HepG2 (cell line): ENCODE data around the gene GFOD1. TPM values are rescaled to one million over a fixed set of nuclear protein-coding genes. Genes with fewer than 3 reads are reported as not detected.

Experiments
- ATAC-seq: fragments of 200-7000 bp; cut with Tn5 transposase; 3 replicates; pipeline ENCODE4 v1.9.1; 2020; ENCODE audit warnings: mild to moderate bottlenecking, moderate library complexity
- BruUV-seq: library from RNA; stranded (reverse); fragments of 400-500 nt; replicated peaks from 2 replicates; lab custom pipeline; 2021; lab: Mats Ljungman, UMichigan
- CTCF ChIA-PET: fragments of 300-600 bp; formaldehyde crosslinking; extraction: SDS; loops from one replicate; lab custom pipeline; 2021; ENCODE audit warnings: low total read pairs, inconsistent platforms, low intra/inter-chr PET ratio; lab: Yijun Ruan, JAX
- POLR2A ChIA-PET: fragments of 350-600 bp; sonication (Branson Sonifier 250); formaldehyde crosslinking; loops from one replicate; lab custom pipeline; 2020; ENCODE audit warnings: antibody characterized with exemption, inconsistent platforms; lab: Yijun Ruan, JAX
- DNase-seq: peaks from one replicate; pipeline ENCODE4 v3.0.0-alpha.2; 2015; ENCODE audit warnings: low spot score
- FAIRE-seq: peaks from 3 replicates; lab custom pipeline; 2011; peaks lifted over from hg19 to GRCh38; lab: Jason Lieb, UNC
- H2AFZ ChIP-seq: one replicate; pipeline ENCODE4 v1.6.1; 2011; ENCODE audit warnings: low read length, inconsistent platforms
- H3K27ac ChIP-seq: fragments of 300-600 bp; 3 replicates; pipeline ENCODE4 v1.8.0; 2011; ENCODE audit warnings: mixed run types, mild to moderate bottlenecking, mixed read lengths, low read length, inconsistent platforms; ENCODE audit not compliant: insufficient read depth; ENCODE audit errors: extremely low read length
- H3K27me3 ChIP-seq, 2 experiments: fragments of 200-600 bp in 1 of 2; 2 replicates in 1 of 2; 3 replicates in 1 of 2; pipeline versions ENCODE4 v1.6.0 to v1.8.0; 2011; ENCODE audit warnings: low read length in 2 of 2, mild to moderate bottlenecking in 2 of 2, moderate library complexity in 2 of 2, inconsistent platforms in 1 of 2; ENCODE audit not compliant: insufficient read depth in 2 of 2, control insufficient read depth in 1 of 2
- H3K36me3 ChIP-seq, 2 experiments: fragments of 200-600 bp in 1 of 2; replicated peaks in 1 of 2; 2 replicates in 1 of 2; 3 replicates in 1 of 2; pipeline versions ENCODE4 v1.5.1 to v1.8.0; 2011; ENCODE audit warnings: low read length in 2 of 2, inconsistent platforms in 1 of 2; ENCODE audit not compliant: insufficient read depth in 2 of 2, control insufficient read depth in 1 of 2
- H3K4me1 ChIP-seq: 2 replicates; pipeline ENCODE4 v1.5.1; 2012; ENCODE audit warnings: low read length, inconsistent platforms; ENCODE audit not compliant: insufficient read depth
- H3K4me2 ChIP-seq: 2 replicates; pipeline ENCODE4 v1.6.0; 2011; ENCODE audit warnings: low read depth, low read length, inconsistent platforms
- H3K4me3 ChIP-seq, 3 experiments: fragments of 200-600 bp in 1 of 3; sonication (generic), shearing (Covaris generic) in 1 of 3; replicated peaks in 1 of 3; 2 replicates each; pipeline ENCODE4 v1.5.1; 2011 to 2016; ENCODE audit warnings: low read length in 3 of 3, inconsistent platforms in 2 of 3, low read depth in 2 of 3, mild to moderate bottlenecking in 2 of 3, control low read depth in 1 of 3, mixed read lengths in 1 of 3; ENCODE audit not compliant: insufficient read depth in 1 of 3
- H3K79me2 ChIP-seq: one replicate; pipeline ENCODE4 v1.6.1; 2011; ENCODE audit warnings: low read length, inconsistent platforms; ENCODE audit not compliant: insufficient read depth
- H3K9ac ChIP-seq: 2 replicates; pipeline ENCODE4 v1.6.0; 2011; ENCODE audit warnings: mild to moderate bottlenecking, low read depth, low read length, inconsistent platforms; ENCODE audit not compliant: insufficient read depth
- H3K9me3 ChIP-seq: 2 replicates; pipeline ENCODE4 v1.5.1; 2012; ENCODE audit warnings: mild to moderate bottlenecking, low read length
- H4K20me1 ChIP-seq: 2 replicates; pipeline ENCODE4 v1.6.0; 2011; ENCODE audit warnings: inconsistent platforms, mild to moderate bottlenecking, low read length, moderate library complexity; ENCODE audit not compliant: insufficient read depth
- ATF7 ChIP-seq, 2 experiments: fragments of 450-650 bp in 1 of 2; sonication (generic) in 1 of 2; formaldehyde crosslinking in 1 of 2; IDR thresholded peaks; 2 replicates each; pipeline versions ENCODE4 v1.4.0 to v1.6.1; 2016 to 2020; ENCODE audit warnings: antibody characterized with exemption in 1 of 2, mild to moderate bottlenecking in 1 of 2, missing genetic modification reagents in 1 of 2
- ZNF747 ChIP-seq: sonication (generic); formaldehyde crosslinking; IDR thresholded peaks from 2 replicates; pipeline ENCODE4 v1.8.1; 2023; ENCODE audit warnings: missing genetic modification reagents, mild to moderate bottlenecking, borderline replicate concordance
- WGBS: methylation state at CpG from one replicate; pipeline ENCODE4 v1.1.6; 2017; ENCODE audit warnings: low lambda C conversion rate; 5-methylcytosine and 5-hydroxymethylcytosine counted together
- in situ Hi-C: cut with HindIII; loops from 2 replicates; pipeline ENCODE4 v1.10.0; 2017; ENCODE audit warnings: low pct_unique_long_range_greater_than_20kb; ENCODE audit not compliant: extremely low pct_ligation_motif_present
- intact Hi-C: fragments of 100-400 bp; cut with micrococcal nuclease; formaldehyde crosslinking; loops from one replicate; pipeline ENCODE4 v1.10.0; 2022; ENCODE audit not compliant: unreplicated experiment
- polyA plus RNA-seq, 8 experiments: library from polyadenylated mRNA; depleted of rRNA in 3 of 8; stranded (reverse) in 7 of 8; unstranded in 1 of 8; fragments of >200 nt; fragmentation: Illumina TruSeq in 4 of 8; extraction: Trizol in 4 of 8; gene quantifications; 2 replicates each; pipeline versions ENCODE4 v1.2.1 to v1.2.3, GENCODE V29; 2011 to 2016; ENCODE audit warnings: low read depth in 4 of 8, missing spikeins in 1 of 8, mixed read lengths in 1 of 8; ENCODE audit not compliant: insufficient read depth in 1 of 8
- total RNA-seq, 5 experiments: library from RNA; depleted of rRNA; stranded (reverse); fragments of >200 nt; fragmentation: Illumina TruSeq; extraction: Trizol; gene quantifications; 2 replicates each; pipeline ENCODE4 v1.2.3, GENCODE V29; 2016; ENCODE audit warnings: low read depth in 1 of 5

Gene GFOD1
- total and polyA plus RNA-seq, 2 of the 13 experiments (the other 11 are each of a cell fraction or from before 2014, with no cell fraction given) = 1.9 to 6.4 TPM

GRCh38 chr6:13470238-13471140 lies 16.9 kb downstream of the GFOD1 start:
- in situ Hi-C loops = no loop called here
- Histone ChIP-seq H3K79me2 (no peaks in the 10 kb centered on the region), H4K20me1 (no peaks in the 10 kb centered on the region), H3K27me3 (no peaks in the 10 kb centered on the region), H3K4me1 (peaks cover 22% of the 10 kb centered on the region), H3K4me3 (no peak overlapping the region), H3K27ac (no peak overlapping the region), H3K9ac (no peak overlapping the region)
- no peak for FAIRE-seq
- no peak for ATAC-seq
- CTCF ChIA-PET = no interaction called here
- POLR2A ChIA-PET = no interaction called here
- no peak for DNase-seq
- WGBS = 94% methylated on average over 9 of the region's 10 CpGs
- BruUV-seq = no TSS peak
- intact Hi-C loops = no loop called here
- TF ChIP-seq ATF7 (IDR thresholded peaks at IDR 0.05) = no peak
- TF ChIP-seq ATF7 (CRISPR knock-in tag; IDR thresholded peaks at IDR 0.05) = no peak
- TF ChIP-seq, all 625 proteins: peak for 0
- Histone ChIP-seq H3K36me3 (no peaks in the 10 kb centered on the region; a peak in 1 of 5 replicates), H3K4me2 (no peak overlapping the region), H2AFZ (no peak overlapping the region), H3K9me3 (no peaks in the 10 kb centered on the region)

DNA sequence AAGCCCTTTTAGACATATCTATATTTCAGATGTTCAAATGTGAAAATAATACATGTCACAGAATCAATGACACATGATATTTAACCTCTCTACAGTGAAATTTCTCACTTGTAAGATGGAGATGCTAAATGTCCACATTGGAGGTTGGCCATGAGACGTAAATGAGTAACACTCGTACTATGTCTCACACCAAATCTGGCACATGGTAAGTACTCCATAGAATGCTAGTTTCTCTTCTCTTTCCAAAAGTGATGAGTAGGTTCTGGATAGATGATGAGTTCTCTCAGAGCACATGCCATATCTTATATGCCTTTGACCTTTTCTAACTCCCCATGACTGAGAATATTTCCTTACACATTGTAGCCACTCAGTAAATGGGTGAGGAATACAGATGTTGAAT lies 17.7 kb downstream of the GFOD1 start:
- H3K4me2 ChIP-seq = no peak overlapping the region
- intact Hi-C loops (no loop called here), in situ Hi-C loops (no loop called here)
- ATAC-seq = no peak
- CTCF ChIA-PET = no interaction called here
- no peaks in the 10 kb centered on the region for H4K20me1 ChIP-seq
- no peak for DNase-seq
- no peak overlapping the region for H3K9ac ChIP-seq
- peaks cover 18% of the 10 kb centered on the region for H3K4me1 ChIP-seq
- FAIRE-seq = no peak
- no peak for TF ChIP-seq ZNF747 (CRISPR knock-in tag)
- TF ChIP-seq, all 625 proteins: peak for 0
- H3K9me3 ChIP-seq = no peaks in the 10 kb centered on the region
- no peak overlapping the region for H3K27ac ChIP-seq
- 100% methylated on average over 2 of the region's 2 CpGs for WGBS
- H2AFZ ChIP-seq = no peak overlapping the region
- no TSS peak for BruUV-seq
- no peaks in the 10 kb centered on the region for H3K79me2 ChIP-seq
- H3K4me3 ChIP-seq = no peak overlapping the region
- no peaks in the 10 kb centered on the region; a peak in 1 of 5 replicates for H3K36me3 ChIP-seq
- no peaks in the 10 kb centered on the region for H3K27me3 ChIP-seq
- POLR2A ChIA-PET = no interaction called here
